DND-41 (cell line): ENCODE data around the gene RHBDD1.

ENCODE experiments used
- ATAC-seq: fragments of 200-7000 bp; cut with Tn5 transposase; 3 replicates; pipeline ENCODE4 v1.9.1; 2021; ENCODE audit warnings: low read depth; ENCODE audit not compliant: insufficient read depth
- DNase-seq: peaks from one replicate; pipeline ENCODE4 v3.0.0-alpha.2; 2020
- H2AFZ ChIP-seq: 2 replicates; pipeline ENCODE4 v1.6.0; 2012; ENCODE audit warnings: low read depth, low read length
- H3K27ac ChIP-seq: 2 replicates; pipeline ENCODE4 v1.5.1; 2012; ENCODE audit warnings: low read length, inconsistent platforms
- H3K27me3 ChIP-seq: fragments of 200-600 bp; sonication (generic); 2 replicates; pipeline ENCODE4 v1.6.0; 2012; ENCODE audit warnings: low read length, mild to moderate bottlenecking, inconsistent platforms; ENCODE audit not compliant: insufficient read depth, poor library complexity
- H3K36me3 ChIP-seq: 2 replicates; pipeline ENCODE4 v1.5.1; 2012; ENCODE audit warnings: low read length, inconsistent platforms; ENCODE audit not compliant: insufficient read depth
- H3K4me1 ChIP-seq: 2 replicates; pipeline ENCODE4 v1.5.1; 2012; ENCODE audit warnings: mild to moderate bottlenecking, low read length; ENCODE audit not compliant: insufficient read depth
- H3K4me2 ChIP-seq: 2 replicates; pipeline ENCODE4 v1.6.0; 2012; ENCODE audit warnings: mild to moderate bottlenecking, moderate library complexity, low read length, inconsistent platforms; ENCODE audit not compliant: insufficient read depth
- H3K4me3 ChIP-seq, 2 experiments: fragments of 200-600 bp in 1 of 2; shearing (Covaris generic) in 1 of 2; 2 replicates each; pipeline ENCODE4 v1.5.1; 2012 to 2016; ENCODE audit warnings: inconsistent platforms in 2 of 2, low read length in 2 of 2, mild to moderate bottlenecking in 2 of 2, low read depth in 1 of 2, moderate library complexity in 1 of 2
- H3K79me2 ChIP-seq: 2 replicates; pipeline ENCODE4 v1.6.0; 2012; ENCODE audit warnings: low read length, inconsistent platforms; ENCODE audit not compliant: insufficient read depth
- H3K9ac ChIP-seq: 2 replicates; pipeline ENCODE4 v1.6.0; 2012; ENCODE audit warnings: low read depth, mild to moderate bottlenecking, inconsistent platforms, low read length, moderate library complexity
- H3K9me3 ChIP-seq: 2 replicates; pipeline ENCODE4 v1.5.1; 2012; ENCODE audit warnings: low read length, moderate library complexity, mild to moderate bottlenecking, inconsistent platforms; ENCODE audit not compliant: insufficient read depth, severe bottlenecking
- H4K20me1 ChIP-seq: 2 replicates; pipeline ENCODE4 v1.6.0; 2012; ENCODE audit warnings: low read length; ENCODE audit not compliant: insufficient read depth
- CTCF ChIP-seq: IDR thresholded peaks from 2 replicates; pipeline ENCODE4 v1.5.1; 2012; ENCODE audit warnings: borderline replicate concordance, low read length, moderate library complexity, mild to moderate bottlenecking; ENCODE audit not compliant: poor library complexity, severe bottlenecking; ENCODE audit errors: extremely low read depth
- EZH2 ChIP-seq: IDR thresholded peaks from 3 replicates; pipeline ENCODE4 v1.6.1; 2012; ENCODE audit warnings: borderline replicate concordance, low read depth, mild to moderate bottlenecking, moderate library complexity, low read length, inconsistent platforms; ENCODE audit not compliant: severe bottlenecking

The RHBDD1 gene

GRCh38 chr2:226984750-226985582 lies 149.1 kb downstream of the RHBDD1 start:
- H3K27me3 ChIP-seq: no peaks in the 10 kb centered on the region
- TF ChIP-seq CTCF (peak; percentile 74), EZH2 (no peak)
- H3K4me3 ChIP-seq: no peak overlapping the region
- 0 out of 2 replicates have a peak overlapping the region, but pooled peaks have one; percentile 14 for H2AFZ ChIP-seq
- H4K20me1 ChIP-seq: no peaks in the 10 kb centered on the region
- peak overlapping the region; percentile 41 for H3K4me2 ChIP-seq
- no peaks in the 10 kb centered on the region for H3K79me2 ChIP-seq
- peaks cover 47% of the 10 kb centered on the region for H3K4me1 ChIP-seq
- DNase-seq (peak; percentile 66), ATAC-seq (peak; percentile 79)
- H3K27ac ChIP-seq: peak overlapping the region; percentile 98
- no peaks in the 10 kb centered on the region for H3K9me3 ChIP-seq
- no peaks in the 10 kb centered on the region for H3K36me3 ChIP-seq
- peak overlapping the region; percentile 56 for H3K9ac ChIP-seq

- ATAC-seq (no peak), DNase-seq (no peak)
- H3K36me3 ChIP-seq: no peaks in the 10 kb centered on the region
- TF ChIP-seq CTCF (no peak), EZH2 (no peak)
- no peaks in the 10 kb centered on the region for H4K20me1 ChIP-seq
- H3K9me3 ChIP-seq: no peaks in the 10 kb centered on the region
- no peak overlapping the region for H3K4me3 ChIP-seq
- H3K9ac ChIP-seq: no peak overlapping the region
- no peak overlapping the region for H3K27ac ChIP-seq
- H3K27me3 ChIP-seq: no peaks in the 10 kb centered on the region
- no peaks in the 10 kb centered on the region for H3K79me2 ChIP-seq
- no peak overlapping the region for H2AFZ ChIP-seq
- H3K4me2 ChIP-seq: no peak overlapping the region
- H3K4me1 ChIP-seq: peaks cover 47% of the 10 kb centered on the region
Observed at GRCh38 chr2:226985583-226985946, 149.7 kb downstream of the RHBDD1 start.

- ATAC-seq: no peak
- H3K4me1 ChIP-seq: no peaks in the 10 kb centered on the region
- no peak overlapping the region for H3K4me2 ChIP-seq
- no peak overlapping the region for H2AFZ ChIP-seq
- no peaks in the 10 kb centered on the region for H4K20me1 ChIP-seq
- no peaks in the 10 kb centered on the region for H3K9me3 ChIP-seq
- TF ChIP-seq CTCF (no peak), EZH2 (no peak)
- no peaks in the 10 kb centered on the region for H3K79me2 ChIP-seq
- no peaks in the 10 kb centered on the region for H3K27me3 ChIP-seq
- no peak for DNase-seq
- H3K9ac ChIP-seq: no peak overlapping the region
- peaks cover 14% of the 10 kb centered on the region; the same call in 1 of the 2 replicates for H3K36me3 ChIP-seq
- no peak overlapping the region for H3K4me3 ChIP-seq
- H3K27ac ChIP-seq: no peak overlapping the region
Observed at GRCh38 chr2:226991663-226992062, 155.8 kb downstream of the RHBDD1 start.

GRCh38 chr2:226993171-226993570 lies 157.3 kb downstream of the RHBDD1 start:
- Histone ChIP-seq H2AFZ (no peak overlapping the region), H3K27me3 (no peaks in the 10 kb centered on the region), H3K4me3 (no peak overlapping the region), H4K20me1 (no peaks in the 10 kb centered on the region), H3K9ac (no peak overlapping the region), H3K27ac (no peak overlapping the region), H3K36me3 (peaks cover 14% of the 10 kb centered on the region; the same call in 1 of the 2 replicates), H3K9me3 (no peaks in the 10 kb centered on the region), H3K4me2 (no peak overlapping the region), H3K4me1 (no peaks in the 10 kb centered on the region), H3K79me2 (no peaks in the 10 kb centered on the region)
- ATAC-seq (no peak), DNase-seq (no peak)
- TF ChIP-seq EZH2: no peak
- TF ChIP-seq CTCF: no peak
